Neutrophil (primary cell): Measurements from ENCODE around the gene C1orf53.

ENCODE experiments used
- H3K27ac ChIP-seq: fragments of 200-600 bp; sonication (generic); 2 replicates; pipeline ENCODE4 v1.5.1; 2016; ENCODE audit warnings: mild to moderate bottlenecking, moderate library complexity
- H3K27me3 ChIP-seq: fragments of 200-600 bp; sonication (generic); 2 replicates; pipeline ENCODE4 v1.6.0; 2016; ENCODE audit warnings: mild to moderate bottlenecking
- H3K36me3 ChIP-seq: fragments of 200-600 bp; sonication (generic); 2 replicates; pipeline ENCODE4 v1.5.1; 2017
- H3K4me1 ChIP-seq, 2 experiments: fragments of 200-600 bp in 1 of 2; sonication (generic) in 1 of 2; 1 replicate in 1 of 2; 2 replicates in 1 of 2; pipeline versions ENCODE4 v1.5.1 to v1.6.1; 2013 to 2016; ENCODE audit warnings: low read depth in 1 of 2, low read length in 1 of 2, mild to moderate bottlenecking in 1 of 2, moderate library complexity in 1 of 2; ENCODE audit not compliant: control insufficient read depth in 1 of 2, insufficient read depth in 1 of 2
- H3K4me3 ChIP-seq, 2 experiments: fragments of 200-600 bp in 1 of 2; sonication (generic) in 1 of 2; 1 replicate in 1 of 2; 2 replicates in 1 of 2; pipeline ENCODE4 v1.5.1; 2013 to 2016; ENCODE audit warnings: low read depth in 1 of 2, low read length in 1 of 2, mild to moderate bottlenecking in 1 of 2, moderate library complexity in 1 of 2
- H3K9me3 ChIP-seq: fragments of 200-600 bp; sonication (generic); 2 replicates; pipeline ENCODE4 v1.5.1; 2016
- CTCF ChIP-seq: fragments of 200-600 bp; sonication (generic); IDR thresholded peaks from 2 replicates; pipeline ENCODE4 v1.5.1; 2016; ENCODE audit warnings: antibody characterized with exemption

C1orf53 gene

GRCh38 chr1:197927908-197928665, 25.7 kb downstream of the C1orf53 start:
- H3K4me1 ChIP-seq: peaks cover 0 to 3% of the 10 kb centered on the region in 2 experiments
- H3K9me3 ChIP-seq: no peaks in the 10 kb centered on the region
- no peak overlapping the region for H3K27ac ChIP-seq
- no peak for TF ChIP-seq CTCF
- no peak overlapping the region for H3K4me3 ChIP-seq
- H3K27me3 ChIP-seq: peaks cover 100% of the 10 kb centered on the region
- no peaks in the 10 kb centered on the region for H3K36me3 ChIP-seq

GRCh38 chr1:197928849-197929336, 26.5 kb downstream of the C1orf53 start:
- Histone ChIP-seq H3K27ac (no peak overlapping the region), H3K27me3 (peaks cover 100% of the 10 kb centered on the region), H3K4me3 (no peak overlapping the region), H3K36me3 (no peaks in the 10 kb centered on the region), H3K9me3 (no peaks in the 10 kb centered on the region), H3K4me1 (peaks cover 0 to 3% of the 10 kb centered on the region in 2 experiments)
- no peak for TF ChIP-seq CTCF

GRCh38 chr1:197933016-197933415, 30.6 kb downstream of the C1orf53 start:
- H3K36me3 ChIP-seq: no peaks in the 10 kb centered on the region
- no peak for TF ChIP-seq CTCF
- H3K9me3 ChIP-seq: no peaks in the 10 kb centered on the region
- peaks cover 0 to 3% of the 10 kb centered on the region in 2 experiments for H3K4me1 ChIP-seq
- peaks cover 78% of the 10 kb centered on the region for H3K27me3 ChIP-seq
- no peak overlapping the region for H3K4me3 ChIP-seq
- H3K27ac ChIP-seq: no peak overlapping the region

GRCh38 chr1:197933647-197934046, 31.2 kb downstream of the C1orf53 start:
- Histone ChIP-seq H3K4me1 (peaks cover 0 to 3% of the 10 kb centered on the region in 2 experiments), H3K36me3 (no peaks in the 10 kb centered on the region), H3K27ac (no peak overlapping the region), H3K27me3 (peaks cover 72% of the 10 kb centered on the region), H3K9me3 (no peaks in the 10 kb centered on the region), H3K4me3 (no peak overlapping the region)
- no peak for TF ChIP-seq CTCF

GRCh38 chr1:197937381-197937780, 35.0 kb downstream of the C1orf53 start:
- Histone ChIP-seq H3K36me3 (no peaks in the 10 kb centered on the region), H3K4me3 (no peak overlapping the region), H3K9me3 (no peaks in the 10 kb centered on the region), H3K4me1 (no peaks in the 10 kb centered on the region), H3K27me3 (peaks cover 35% of the 10 kb centered on the region), H3K27ac (no peak overlapping the region)
- no peak for TF ChIP-seq CTCF
